Cerebellar nuclear complex (tissue), 1 donor: ENCODE data around the gene CDH4.

Experiments
- DNase-seq, 2 experiments: peaks; one replicate each; lab custom pipeline; 2025; lab: John Stamatoyannopoulos, UW

The CDH4 gene

DNA sequence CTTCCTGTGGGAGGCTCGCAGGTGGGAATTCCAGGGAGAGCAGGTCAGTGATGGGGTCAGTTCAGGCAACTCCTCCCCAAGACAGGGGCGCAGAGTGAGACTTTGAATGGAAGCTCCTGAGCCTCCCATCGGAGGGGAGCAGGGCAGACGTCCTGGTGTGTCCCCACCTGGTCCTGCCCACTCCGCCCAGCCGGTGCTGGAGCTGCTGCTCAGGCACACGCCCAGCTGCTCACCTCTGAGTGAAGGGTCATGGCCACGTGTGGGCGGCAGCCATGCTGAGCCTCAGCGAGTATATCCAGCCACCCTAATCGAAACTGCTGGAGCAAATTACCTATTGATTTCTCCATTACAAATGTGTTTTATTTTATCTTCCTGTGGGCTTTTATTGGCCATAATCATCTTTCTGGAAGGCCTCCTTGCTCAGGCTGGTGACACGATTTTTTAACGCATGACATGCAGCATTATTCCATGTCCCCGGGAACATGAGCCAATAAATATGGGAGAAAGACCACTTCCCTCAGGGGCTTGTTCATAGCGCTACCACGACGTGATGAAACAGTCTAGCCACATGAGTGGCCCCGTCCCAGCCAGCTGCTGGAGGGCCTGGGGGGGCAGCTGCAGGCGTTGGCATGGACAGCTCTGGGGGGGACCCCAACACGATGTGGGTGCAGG, 665.5 kb downstream of the CDH4 start:
- DNase-seq = no peak

DNA sequence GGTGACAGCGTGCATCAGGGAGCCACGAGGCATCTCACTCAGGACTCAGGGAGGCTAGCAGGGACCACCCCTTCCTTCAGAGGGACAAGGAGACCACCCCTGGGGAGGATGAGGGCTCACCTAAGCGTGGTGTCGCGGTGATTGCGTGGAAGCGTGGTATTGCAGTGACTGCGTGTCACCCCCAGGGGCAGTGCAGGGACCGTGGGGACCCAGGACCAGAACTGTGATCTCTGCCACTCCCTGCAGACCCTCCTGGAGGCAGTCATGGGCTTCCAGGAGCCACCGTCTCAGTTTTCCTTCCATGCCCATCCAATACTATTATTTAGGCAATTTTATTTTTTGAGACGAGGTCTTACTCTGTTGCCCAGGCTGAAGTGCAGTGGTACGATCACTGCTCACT, 666.5 kb downstream of the CDH4 start:
- no peak for DNase-seq

DNA sequence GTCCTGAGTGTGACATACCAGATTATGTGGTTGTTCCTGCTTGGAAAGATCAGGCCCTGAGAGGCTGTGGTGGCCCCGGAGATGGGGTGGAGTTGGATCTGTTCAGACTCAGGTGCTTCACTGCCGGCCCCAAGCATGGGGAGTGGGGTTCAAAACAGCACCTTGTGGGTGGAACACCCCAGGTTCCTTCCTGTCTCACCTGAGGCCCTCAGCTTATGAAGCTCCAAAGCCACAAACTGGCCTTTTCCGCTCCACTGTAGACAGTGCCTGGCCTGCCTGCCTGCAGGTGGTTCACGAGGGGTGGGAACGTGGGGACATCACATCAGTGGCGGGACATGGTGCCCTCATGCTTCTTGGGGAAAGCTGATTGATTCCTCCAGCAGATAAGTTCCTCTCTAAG, 667.2 kb downstream of the CDH4 start:
- DNase-seq = no peak

- DNase-seq = no peak
Observed at GRCh38 chr20:61919675-61920365, 667.8 kb downstream of the CDH4 start.

GRCh38 chr20:61922411-61922810, 670.4 kb downstream of the CDH4 start:
- DNase-seq = no peak

GRCh38 chr20:61922936-61923335, 670.9 kb downstream of the CDH4 start:
- DNase-seq = no peak

DNA sequence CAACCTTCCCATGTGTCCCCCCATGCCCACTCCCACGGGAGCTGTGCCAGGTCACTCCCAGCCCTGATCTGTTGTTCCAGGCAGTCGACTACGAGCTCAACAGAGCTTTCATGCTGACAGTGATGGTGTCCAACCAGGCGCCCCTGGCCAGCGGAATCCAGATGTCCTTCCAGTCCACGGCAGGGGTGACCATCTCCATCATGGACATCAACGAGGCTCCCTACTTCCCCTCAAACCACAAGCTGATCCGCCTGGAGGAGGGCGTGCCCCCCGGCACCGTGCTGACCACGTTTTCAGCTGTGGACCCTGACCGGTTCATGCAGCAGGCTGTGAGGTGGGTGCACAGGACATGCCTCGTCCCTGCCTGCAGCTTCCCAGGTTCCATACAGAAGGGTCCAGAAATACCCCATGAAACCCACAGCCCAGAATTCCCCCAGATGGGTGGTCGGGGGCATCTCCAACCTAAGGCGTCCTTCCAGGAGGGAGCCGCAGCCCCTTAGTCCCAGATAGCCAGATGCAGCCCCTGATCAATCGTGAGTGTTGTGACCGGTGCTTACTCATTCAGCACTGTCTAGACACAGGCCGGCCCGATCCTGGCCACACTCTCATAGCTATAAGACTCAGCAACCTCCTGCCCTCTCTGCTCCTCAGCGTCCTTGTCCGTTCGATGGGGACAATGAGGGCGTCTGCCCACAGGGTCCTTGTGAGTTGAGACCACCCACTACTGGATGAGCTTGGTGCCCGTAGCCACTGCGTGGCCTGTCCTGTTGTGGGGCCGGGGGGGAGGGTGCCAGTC, 671.5 kb downstream of the CDH4 start:
- DNase-seq = no peak

DNA sequence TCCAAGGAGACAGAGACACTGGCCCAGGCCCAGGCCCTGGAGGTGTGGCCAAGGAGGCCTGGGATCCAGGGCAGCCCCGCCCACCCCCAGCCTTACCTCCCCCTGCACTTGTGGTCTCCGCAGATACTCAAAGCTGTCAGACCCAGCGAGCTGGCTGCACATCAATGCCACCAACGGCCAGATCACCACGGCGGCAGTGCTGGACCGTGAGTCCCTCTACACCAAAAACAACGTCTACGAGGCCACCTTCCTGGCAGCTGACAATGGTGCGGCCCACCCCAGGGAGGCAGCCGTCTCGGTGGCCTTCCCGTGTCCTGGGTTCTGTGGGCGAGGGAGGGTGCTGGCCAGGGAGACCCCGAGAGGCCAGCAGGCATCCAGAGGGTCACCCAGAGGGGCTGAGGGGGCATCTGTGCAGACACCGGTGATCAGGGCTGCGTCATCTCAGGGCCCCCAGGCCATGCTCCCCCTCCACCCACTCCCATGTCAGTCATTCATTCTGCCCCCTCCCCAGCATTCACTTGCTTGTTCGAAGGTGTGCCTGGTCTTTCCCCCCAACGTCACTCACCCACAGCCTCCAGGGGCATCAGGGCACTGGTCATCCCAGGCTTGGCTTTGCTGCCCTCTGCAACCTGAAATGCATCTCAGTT, 672.3 kb downstream of the CDH4 start:
- no peak for DNase-seq

- no peak for DNase-seq
Observed at GRCh38 chr20:61924858-61925554, 672.9 kb downstream of the CDH4 start.

- no peak for DNase-seq
Observed at GRCh38 chr20:61925555-61926252, 673.6 kb downstream of the CDH4 start.

DNA sequence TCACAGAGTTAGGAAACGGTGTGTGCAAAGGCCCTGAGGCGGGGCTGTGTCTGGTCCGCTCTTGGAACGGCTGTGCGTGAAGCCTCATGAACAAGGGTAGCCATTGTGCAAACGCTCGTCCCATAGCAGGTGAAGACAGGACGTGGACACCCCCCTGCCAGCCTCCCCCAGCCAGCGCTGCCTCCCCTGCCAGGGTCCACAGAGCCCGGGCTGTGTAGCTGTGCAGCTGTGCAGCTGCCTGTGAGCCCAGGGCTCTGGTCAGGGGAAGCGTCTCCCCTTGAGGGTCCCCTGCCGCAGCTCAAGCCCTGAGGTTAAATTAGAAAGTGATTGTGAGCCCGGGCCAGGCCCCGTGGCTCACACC, 674.2 kb downstream of the CDH4 start:
- DNase-seq = no peak

DNA sequence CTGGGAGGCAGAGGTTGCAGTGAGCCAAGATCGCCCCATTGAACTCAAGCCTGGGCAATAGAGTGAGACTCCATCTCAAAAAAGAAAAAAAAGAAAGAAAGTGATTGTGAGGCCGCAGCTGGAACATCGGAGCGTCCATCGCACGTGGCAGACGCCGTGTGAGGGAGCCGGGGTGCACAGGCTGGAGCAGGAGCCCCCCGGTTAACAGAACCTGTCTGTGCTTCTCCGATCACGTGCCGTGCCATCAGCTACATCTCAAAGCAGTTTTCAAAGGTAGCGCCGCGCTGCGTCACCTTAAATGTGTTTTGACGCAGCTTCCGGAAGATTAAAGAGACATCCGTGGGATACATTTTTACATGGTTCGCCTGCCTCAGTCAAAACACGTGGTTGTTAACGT, 674.7 kb downstream of the CDH4 start:
- no peak for DNase-seq

GRCh38 chr20:61927193-61927825, 675.2 kb downstream of the CDH4 start:
- no peak for DNase-seq

DNA sequence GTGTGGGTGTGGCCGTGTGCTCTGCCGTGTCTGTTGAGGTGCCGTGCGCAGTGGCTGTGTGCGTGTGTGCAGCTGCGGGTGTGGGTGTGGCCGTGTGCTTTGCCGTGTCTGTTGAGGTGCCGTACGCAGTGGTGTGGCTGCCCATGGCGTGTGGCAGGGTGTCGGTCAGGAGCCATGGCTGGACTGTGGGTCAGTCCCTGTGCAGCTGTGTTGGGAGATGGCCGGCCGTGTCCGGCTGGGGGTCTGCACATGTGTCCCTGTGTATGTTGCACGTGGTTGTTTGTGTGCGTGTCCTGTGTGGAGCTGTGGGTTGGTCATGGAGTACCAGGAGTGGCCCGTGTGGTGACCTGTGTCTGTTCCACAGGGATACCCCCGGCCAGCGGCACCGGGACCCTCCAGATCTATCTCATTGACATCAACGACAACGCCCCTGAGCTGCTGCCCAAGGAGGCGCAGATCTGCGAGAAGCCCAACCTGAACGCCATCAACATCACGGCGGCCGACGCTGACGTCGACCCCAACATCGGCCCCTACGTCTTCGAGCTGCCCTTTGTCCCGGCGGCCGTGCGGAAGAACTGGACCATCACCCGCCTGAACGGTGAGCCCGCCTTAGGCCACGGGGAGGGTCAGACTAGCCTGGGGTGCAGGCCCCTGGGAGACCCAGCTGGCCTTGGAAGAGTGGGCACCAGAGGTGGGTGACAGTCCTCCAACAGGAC, 675.9 kb downstream of the CDH4 start:
- DNase-seq = no peak

GRCh38 chr20:61929561-61929960, 677.5 kb downstream of the CDH4 start:
- DNase-seq = no peak

DNA sequence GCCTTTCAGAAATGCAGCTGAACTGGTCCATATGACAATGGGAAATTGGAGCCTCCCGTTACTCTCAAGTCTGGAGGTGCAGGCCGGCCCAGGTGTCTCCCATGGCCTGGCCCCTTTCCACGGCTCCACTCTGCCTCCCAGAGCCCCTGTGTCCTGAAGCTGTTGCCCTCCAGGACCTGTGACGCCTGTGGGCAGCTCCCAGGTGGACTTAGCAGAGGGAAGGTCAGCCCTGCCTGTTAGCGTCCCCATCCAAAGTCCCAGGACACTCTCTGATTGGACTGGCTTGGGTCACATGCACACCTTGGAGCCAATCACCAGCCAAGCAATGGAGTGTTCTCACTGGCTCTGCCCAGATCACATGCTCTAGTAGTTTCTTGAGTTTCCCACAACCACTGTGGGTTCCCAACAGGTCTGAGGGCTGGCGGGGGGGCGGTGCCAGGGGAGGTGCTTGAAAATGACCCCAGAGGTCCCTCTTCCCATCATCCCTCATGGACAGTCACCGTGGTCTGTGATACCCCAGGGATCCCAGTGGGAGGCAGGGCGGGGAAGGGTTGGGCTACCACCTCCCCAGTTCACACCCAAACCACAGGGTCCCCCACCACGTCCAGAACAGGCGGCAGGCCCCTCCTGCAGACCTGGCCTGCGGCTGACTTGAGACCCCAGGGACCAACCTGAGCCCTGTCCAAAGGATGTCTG, 678.1 kb downstream of the CDH4 start:
- DNase-seq = no peak

DNA sequence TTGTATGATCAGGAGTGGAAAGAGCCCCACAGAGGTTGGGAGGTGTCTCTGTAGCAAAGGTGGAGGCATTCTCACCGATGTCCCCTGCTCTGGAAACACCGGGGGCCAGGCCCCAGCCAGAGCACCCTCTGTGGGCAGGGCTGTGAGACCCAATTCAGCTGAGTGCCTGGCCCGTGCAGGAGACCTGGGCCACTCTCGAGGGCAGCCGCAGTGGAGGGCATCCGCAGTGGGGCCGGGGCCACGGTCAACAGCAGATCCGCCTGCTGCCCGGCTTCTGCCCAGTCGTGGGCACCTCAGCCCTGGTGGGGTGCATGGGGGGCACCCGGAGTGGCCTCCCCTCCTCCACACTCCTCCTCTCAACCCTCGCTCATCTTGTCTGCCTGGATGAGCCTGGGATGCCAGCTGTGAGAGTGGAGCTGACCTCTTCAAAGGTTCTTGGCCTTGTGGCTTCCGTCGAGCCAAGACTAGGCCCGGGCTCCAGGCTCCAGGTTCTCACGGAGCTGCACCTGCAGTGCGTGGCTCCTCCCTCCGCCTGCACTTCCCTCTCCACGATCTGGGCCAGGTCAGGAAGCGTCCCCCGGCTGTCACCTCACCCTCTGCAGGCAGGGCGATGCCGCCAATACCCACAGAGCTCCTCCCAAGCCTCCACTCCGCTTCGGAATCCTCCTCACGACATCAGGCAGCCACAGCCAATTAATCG, 678.9 kb downstream of the CDH4 start:
- DNase-seq = no peak

- DNase-seq = no peak
Observed at GRCh38 chr20:61931476-61932198, 679.6 kb downstream of the CDH4 start.
